NCI-H510A (cell line): ENCODE results near the gene RNF135.
"Not testable (repeated sequence)": the region's sequence is repeated elsewhere in the genome, so short reads cannot be mapped to it uniquely, and the experiment has no call there.

ENCODE experiments used
- DNase-seq: peaks from one replicate; lab custom pipeline; 2025; lab: John Stamatoyannopoulos, UW

Gene RNF135, protein sequence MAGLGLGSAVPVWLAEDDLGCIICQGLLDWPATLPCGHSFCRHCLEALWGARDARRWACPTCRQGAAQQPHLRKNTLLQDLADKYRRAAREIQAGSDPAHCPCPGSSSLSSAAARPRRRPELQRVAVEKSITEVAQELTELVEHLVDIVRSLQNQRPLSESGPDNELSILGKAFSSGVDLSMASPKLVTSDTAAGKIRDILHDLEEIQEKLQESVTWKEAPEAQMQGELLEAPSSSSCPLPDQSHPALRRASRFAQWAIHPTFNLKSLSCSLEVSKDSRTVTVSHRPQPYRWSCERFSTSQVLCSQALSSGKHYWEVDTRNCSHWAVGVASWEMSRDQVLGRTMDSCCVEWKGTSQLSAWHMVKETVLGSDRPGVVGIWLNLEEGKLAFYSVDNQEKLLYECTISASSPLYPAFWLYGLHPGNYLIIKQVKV

GRCh38 chr17:30970831-30971567 lies at the start of gene RNF135:
Gene RNF135, plus strand, starts transcription at chr17:30971039. Its CDS starts 35 bp downstream, at chr17:30971074.
- DNase-seq: peak; percentile 89

- DNase-seq: peak; percentile 51
These were observed 49.2 kb upstream of the RNF135 start, which contains the start of gene ADAP2 for GRCh38 chr17:30921544-30922196. Gene ADAP2, plus strand, starts transcription at chr17:30921945. Its CDS starts 70 bp downstream, at chr17:30922015.

- DNase-seq: no peak
These were observed 48.4 kb upstream of the RNF135 start for GRCh38 chr17:30922235-30923030.

- no peak for DNase-seq
These were observed 46.5 kb upstream of the RNF135 start for GRCh38 chr17:30924341-30924740.

DNA sequence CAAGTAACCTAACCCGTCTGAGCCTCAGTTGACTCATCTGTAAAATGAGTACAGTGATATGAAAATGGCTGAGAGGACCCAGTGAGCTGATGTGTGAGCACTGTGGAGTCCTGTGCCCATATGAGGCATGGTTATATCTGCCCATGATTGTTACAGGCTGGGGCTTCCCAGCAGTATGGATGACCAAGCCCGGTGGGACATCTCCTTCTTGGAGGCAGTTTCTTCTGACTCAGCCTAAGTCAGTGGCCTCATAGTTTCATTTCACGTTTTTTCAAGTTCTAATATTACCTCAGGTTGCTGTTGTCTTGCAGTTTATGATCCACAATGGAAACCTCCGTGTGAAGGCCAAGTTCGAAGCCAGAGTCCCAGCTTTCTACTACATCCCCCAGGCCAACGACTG lies 44.3 kb upstream of the RNF135 start:
- DNase-seq: no peak

- DNase-seq: no peak
These were observed 43.1 kb upstream of the RNF135 start for GRCh38 chr17:30927756-30928155.

GRCh38 chr17:30928584-30928983 lies 42.3 kb upstream of the RNF135 start:
- no peak for DNase-seq

- no peak for DNase-seq
These were observed 41.7 kb upstream of the RNF135 start for GRCh38 chr17:30929081-30929633.

DNA sequence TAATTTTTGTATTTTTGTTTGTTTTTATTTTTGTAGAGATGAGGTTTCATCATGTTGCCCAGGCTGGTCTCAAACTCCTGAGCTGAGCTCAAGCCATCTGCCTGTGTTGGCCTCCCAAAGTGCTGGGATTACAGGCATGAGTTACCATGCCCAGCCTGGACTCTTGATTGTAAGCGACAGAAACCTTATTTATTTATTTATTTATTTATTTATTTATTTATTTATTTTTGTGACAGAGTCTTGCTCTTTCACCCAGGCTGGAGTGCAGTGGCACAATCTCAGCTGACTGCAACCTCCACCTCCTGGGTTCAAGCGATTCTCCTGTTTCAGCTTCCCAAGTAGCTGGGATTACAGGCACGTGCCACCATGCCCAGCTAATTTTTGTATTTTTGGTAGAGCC lies 41.0 kb upstream of the RNF135 start:
- DNase-seq: not testable (repeated sequence)

DNA sequence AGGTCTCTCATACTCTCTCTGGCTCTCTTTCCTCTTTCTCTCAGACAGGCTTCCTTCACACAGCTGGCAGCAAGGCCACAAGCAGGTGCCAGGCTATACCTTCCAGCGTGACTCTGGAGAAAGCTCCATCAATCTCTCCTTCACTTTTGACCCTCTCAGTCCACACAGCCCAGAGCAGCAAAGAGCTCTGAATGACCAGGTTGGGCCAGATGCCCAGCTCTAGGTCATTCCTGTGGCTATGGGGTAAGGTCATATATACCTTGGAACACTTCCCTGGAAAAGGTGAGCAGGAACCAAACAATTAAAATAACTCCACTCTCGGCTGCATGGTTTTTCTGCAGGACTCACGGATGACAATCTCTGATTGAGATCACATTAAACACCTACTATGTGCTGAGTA lies 40.3 kb upstream of the RNF135 start:
- no peak for DNase-seq

DNA sequence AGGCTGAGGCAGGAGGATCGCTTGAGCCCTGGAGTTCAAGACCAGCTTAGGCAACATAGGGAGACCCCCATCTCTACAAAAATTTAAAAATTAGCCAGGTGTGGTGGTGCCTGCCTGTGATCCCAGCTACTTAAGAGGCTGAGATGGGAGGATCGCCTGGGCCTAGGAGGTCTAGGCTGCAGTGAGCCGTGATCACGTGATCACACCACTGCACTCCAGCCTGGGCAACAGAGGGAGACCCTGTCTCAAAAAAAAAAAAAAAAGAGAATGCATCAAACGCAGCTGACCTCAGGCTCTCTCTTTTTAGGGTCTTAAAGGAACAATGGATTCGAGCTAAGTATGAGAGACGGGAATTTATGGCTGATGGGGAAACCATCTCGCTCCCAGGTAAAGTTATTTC lies 39.3 kb upstream of the RNF135 start:
- DNase-seq: not testable (repeated sequence)

DNA sequence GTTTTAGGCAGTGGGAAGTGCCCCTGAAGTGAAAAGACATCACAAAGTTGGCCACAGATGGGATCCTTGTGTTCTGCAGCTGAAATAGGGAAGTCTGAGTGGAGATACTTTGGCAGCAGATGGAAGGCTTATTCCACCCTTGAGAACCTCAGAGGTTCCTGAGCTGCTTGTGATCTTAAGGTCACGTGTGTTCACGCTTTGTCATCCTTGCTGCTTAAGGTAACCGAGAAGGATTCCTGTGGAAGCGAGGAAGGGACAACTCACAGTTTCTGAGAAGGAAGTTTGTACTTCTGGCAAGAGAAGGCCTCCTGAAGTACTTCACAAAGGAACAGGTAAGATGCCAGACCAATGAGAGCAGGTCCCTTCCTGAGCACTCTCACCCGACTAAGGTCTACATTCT lies 36.9 kb upstream of the RNF135 start:
- DNase-seq: no peak

DNA sequence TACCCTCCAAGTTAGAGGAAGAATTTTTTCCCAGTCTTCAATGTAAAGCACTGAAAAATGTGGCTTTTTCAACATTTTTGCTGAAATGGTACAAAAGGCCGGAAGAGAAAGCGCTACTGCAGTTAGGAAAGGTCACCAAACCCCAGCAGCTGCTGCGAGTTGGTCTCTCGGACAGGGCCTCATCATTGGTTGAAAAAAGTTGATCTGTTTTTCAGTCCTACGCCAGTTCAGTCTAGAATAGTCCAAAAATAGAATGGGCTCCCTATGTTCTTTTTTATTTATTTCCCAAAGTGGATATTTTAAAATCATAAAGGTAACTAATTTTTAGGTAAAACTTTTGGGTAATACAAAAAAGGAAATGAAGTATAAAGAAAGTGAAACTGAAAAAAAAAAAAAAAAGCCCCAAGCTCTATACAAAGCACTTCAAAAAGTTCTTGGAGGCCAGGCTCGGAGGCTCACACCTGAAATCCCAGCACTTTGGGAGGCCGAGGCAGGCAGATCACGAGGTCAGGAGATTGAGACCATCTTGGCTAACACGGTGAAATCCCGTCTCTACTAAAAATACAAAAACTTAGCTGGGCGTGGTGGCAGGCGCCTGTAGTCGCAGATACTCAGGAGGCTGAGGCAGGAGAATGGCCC lies 31.7 kb upstream of the RNF135 start:
- no peak for DNase-seq

DNA sequence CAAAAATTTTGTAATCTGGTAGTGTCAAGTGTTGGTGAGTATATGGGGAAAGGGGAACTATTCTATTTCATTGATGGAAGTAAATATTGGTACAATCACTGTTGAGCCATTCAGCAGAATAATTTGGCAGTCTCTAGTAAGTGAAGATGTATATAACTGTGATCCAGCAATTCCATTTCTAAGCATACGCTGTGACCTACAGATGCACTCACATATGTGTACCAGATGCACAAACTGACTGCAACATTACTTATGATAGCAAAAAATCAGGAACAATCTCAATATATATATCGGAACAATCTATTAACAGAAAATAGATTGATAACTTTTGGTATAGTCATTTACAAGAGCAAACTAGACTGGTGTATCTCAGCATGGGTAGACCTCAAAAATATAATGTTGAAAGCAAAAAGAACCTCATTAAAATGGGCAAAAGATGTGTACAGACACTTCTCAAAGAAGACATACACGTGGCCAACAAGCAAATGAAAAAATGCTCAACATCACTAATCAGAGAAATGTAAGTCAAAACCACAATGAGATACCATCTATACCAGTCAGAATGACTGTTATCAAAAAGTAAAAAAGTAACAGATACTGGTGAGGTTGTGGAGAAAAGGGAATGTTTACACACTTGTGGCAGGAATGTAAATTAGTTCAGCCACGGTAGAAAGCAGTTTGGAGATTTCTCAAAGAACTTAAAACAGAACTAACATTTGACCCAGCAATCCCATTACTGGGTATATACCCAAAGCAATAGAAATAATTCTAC lies 28.3 kb upstream of the RNF135 start:
- no peak for DNase-seq

GRCh38 chr17:30947796-30948195 lies 23.0 kb upstream of the RNF135 start:
- DNase-seq: no peak

DNA sequence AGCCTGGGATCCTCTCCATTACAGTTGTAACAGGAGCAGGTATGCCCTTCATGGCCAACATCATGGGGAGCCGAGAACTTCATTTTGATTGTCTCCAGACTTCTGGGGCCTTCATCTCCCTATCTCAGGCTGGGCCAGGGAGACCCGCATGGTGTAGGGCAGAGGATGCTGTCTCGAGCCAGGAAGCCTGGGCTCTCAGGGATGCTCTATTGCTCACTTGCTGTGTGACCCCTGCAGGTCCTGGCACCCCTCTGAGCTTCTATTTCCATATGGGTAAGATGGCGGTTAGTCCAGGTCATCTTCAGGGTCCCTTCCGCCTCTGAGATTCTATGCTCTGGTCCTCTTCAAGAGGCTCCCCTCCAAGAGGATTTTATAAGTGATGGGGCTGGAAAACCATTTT lies 20.6 kb upstream of the RNF135 start:
- no peak for DNase-seq

DNA sequence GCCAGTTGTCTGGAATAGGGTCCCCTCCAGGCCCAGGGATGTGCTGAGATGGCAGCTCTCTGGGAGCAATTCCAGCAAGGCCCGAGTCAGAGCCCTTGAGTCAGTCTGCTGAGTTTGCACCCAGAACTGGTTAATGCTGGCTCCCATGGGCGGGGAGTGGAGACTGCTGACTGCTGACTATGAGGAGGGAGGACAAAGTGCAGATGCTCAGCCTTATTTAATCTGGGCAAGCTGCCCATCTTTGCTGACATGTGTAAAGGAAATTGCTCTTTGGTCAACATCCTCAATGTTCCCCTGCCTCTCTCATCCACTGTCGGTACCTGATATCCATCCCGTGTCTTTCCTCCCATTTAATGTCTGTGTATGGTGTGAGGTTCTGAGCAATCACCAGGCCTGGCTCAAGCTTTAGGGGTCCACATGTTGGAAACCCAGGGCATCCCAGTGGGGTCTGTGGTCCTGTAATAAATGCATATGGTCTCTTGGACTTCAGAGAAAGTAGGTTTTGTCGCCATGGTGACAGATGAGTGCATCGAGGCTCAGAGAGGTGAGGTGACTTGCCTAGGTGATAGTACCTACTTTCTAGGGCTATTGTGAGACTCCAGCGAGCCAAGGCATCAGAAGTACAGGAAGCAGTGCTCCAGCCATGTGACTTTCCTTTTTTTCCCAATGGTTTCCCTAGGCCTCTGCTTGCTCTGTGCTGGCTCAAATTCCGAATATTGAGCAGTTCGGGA lies 20.0 kb upstream of the RNF135 start:
- peak; percentile 95 for DNase-seq

DNA sequence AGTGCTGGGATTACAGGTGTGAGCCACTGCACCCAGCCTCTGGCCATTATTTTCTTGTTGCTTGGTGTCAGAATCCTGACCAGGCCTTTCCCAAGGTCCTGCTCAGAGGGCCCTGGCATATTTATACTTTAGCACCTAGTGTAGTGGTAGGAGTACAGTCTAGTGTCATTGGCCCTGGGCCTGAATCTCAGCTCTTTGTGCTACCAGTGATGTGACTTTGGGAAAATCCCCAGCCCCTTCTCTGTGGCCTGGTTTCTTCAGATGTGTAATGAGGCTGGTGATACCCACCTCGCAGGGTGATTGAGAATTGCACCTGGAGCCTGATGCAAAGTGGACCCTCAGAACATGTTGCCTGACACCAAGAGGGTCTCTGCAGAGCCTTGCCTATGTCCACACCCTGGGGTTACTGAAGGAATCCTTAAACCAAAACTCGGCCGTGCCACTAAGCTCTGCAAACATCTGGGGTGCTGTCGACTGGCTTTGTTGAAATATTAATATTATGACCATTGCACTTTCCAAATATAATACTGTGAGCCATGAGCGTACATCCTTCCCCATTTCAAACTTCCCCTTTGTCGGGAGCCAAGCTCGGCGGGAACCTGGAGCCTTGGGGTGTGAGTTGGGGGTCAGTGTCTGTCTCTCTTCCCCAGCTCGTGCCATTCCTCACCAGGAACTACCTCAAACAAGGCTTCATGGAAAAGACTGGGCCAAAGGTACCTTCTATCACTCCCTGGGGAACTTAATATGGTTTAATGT lies 18.0 kb upstream of the RNF135 start:
- no peak for DNase-seq
